HepG2 (cell line): ENCODE data around the gene RALBP1. TPM values are rescaled to one million over a fixed set of nuclear protein-coding genes. Genes with fewer than 3 reads are reported as not detected.

Source experiments
- ATAC-seq: fragments of 200-7000 bp; cut with Tn5 transposase; 3 replicates; pipeline ENCODE4 v1.9.1; 2020; ENCODE audit warnings: mild to moderate bottlenecking, moderate library complexity
- BruUV-seq: library from RNA; stranded (reverse); fragments of 400-500 nt; replicated peaks from 2 replicates; lab custom pipeline; 2021; lab: Mats Ljungman, UMichigan
- CTCF ChIA-PET: fragments of 300-600 bp; formaldehyde crosslinking; extraction: SDS; loops from one replicate; lab custom pipeline; 2021; ENCODE audit warnings: low total read pairs, inconsistent platforms, low intra/inter-chr PET ratio; lab: Yijun Ruan, JAX
- POLR2A ChIA-PET: fragments of 350-600 bp; sonication (Branson Sonifier 250); formaldehyde crosslinking; loops from one replicate; lab custom pipeline; 2020; ENCODE audit warnings: antibody characterized with exemption, inconsistent platforms; lab: Yijun Ruan, JAX
- DNase-seq: peaks from one replicate; pipeline ENCODE4 v3.0.0-alpha.2; 2015; ENCODE audit warnings: low spot score
- FAIRE-seq: peaks from 3 replicates; lab custom pipeline; 2011; peaks lifted over from hg19 to GRCh38; lab: Jason Lieb, UNC
- H2AFZ ChIP-seq: one replicate; pipeline ENCODE4 v1.6.1; 2011; ENCODE audit warnings: low read length, inconsistent platforms
- H3K27ac ChIP-seq: fragments of 300-600 bp; 3 replicates; pipeline ENCODE4 v1.8.0; 2011; ENCODE audit warnings: mixed run types, mild to moderate bottlenecking, mixed read lengths, low read length, inconsistent platforms; ENCODE audit not compliant: insufficient read depth; ENCODE audit errors: extremely low read length
- H3K27me3 ChIP-seq, 2 experiments: fragments of 200-600 bp in 1 of 2; 2 replicates in 1 of 2; 3 replicates in 1 of 2; pipeline versions ENCODE4 v1.6.0 to v1.8.0; 2011; ENCODE audit warnings: low read length in 2 of 2, mild to moderate bottlenecking in 2 of 2, moderate library complexity in 2 of 2, inconsistent platforms in 1 of 2; ENCODE audit not compliant: insufficient read depth in 2 of 2, control insufficient read depth in 1 of 2
- H3K36me3 ChIP-seq, 2 experiments: fragments of 200-600 bp in 1 of 2; replicated peaks in 1 of 2; 2 replicates in 1 of 2; 3 replicates in 1 of 2; pipeline versions ENCODE4 v1.5.1 to v1.8.0; 2011; ENCODE audit warnings: low read length in 2 of 2, inconsistent platforms in 1 of 2; ENCODE audit not compliant: insufficient read depth in 2 of 2, control insufficient read depth in 1 of 2
- H3K4me1 ChIP-seq: 2 replicates; pipeline ENCODE4 v1.5.1; 2012; ENCODE audit warnings: low read length, inconsistent platforms; ENCODE audit not compliant: insufficient read depth
- H3K4me2 ChIP-seq: 2 replicates; pipeline ENCODE4 v1.6.0; 2011; ENCODE audit warnings: low read depth, low read length, inconsistent platforms
- H3K4me3 ChIP-seq, 3 experiments: fragments of 200-600 bp in 1 of 3; sonication (generic), shearing (Covaris generic) in 1 of 3; replicated peaks in 1 of 3; 2 replicates each; pipeline ENCODE4 v1.5.1; 2011 to 2016; ENCODE audit warnings: low read length in 3 of 3, inconsistent platforms in 2 of 3, low read depth in 2 of 3, mild to moderate bottlenecking in 2 of 3, control low read depth in 1 of 3, mixed read lengths in 1 of 3; ENCODE audit not compliant: insufficient read depth in 1 of 3
- H3K79me2 ChIP-seq: one replicate; pipeline ENCODE4 v1.6.1; 2011; ENCODE audit warnings: low read length, inconsistent platforms; ENCODE audit not compliant: insufficient read depth
- H3K9ac ChIP-seq: 2 replicates; pipeline ENCODE4 v1.6.0; 2011; ENCODE audit warnings: mild to moderate bottlenecking, low read depth, low read length, inconsistent platforms; ENCODE audit not compliant: insufficient read depth
- H3K9me3 ChIP-seq: 2 replicates; pipeline ENCODE4 v1.5.1; 2012; ENCODE audit warnings: mild to moderate bottlenecking, low read length
- H4K20me1 ChIP-seq: 2 replicates; pipeline ENCODE4 v1.6.0; 2011; ENCODE audit warnings: inconsistent platforms, mild to moderate bottlenecking, low read length, moderate library complexity; ENCODE audit not compliant: insufficient read depth
- HNRNPUL1 ChIP-seq: fragments of 200-400 bp; formaldehyde crosslinking; IDR thresholded peaks from 2 replicates; pipeline ENCODE4 v1.6.1; 2017; ENCODE audit warnings: low read depth, mild to moderate bottlenecking, low read length, moderate library complexity
- KLF12 ChIP-seq: sonication (generic); formaldehyde crosslinking; IDR thresholded peaks from 2 replicates; pipeline ENCODE4 v1.4.0; 2020; ENCODE audit warnings: missing genetic modification reagents, borderline replicate concordance
- NFE2 ChIP-seq: sonication (generic); formaldehyde crosslinking; IDR thresholded peaks from 2 replicates; pipeline ENCODE4 v1.4.0; 2020; ENCODE audit warnings: missing genetic modification reagents
- RARG ChIP-seq: sonication (generic); formaldehyde crosslinking; IDR thresholded peaks from 2 replicates; pipeline ENCODE4 v1.4.0; 2020; ENCODE audit warnings: low read depth, mild to moderate bottlenecking, missing genetic modification reagents
- STAG1 ChIP-seq: sonication (generic); formaldehyde crosslinking; IDR thresholded peaks from 2 replicates; pipeline ENCODE4 v1.4.0; 2020; ENCODE audit warnings: missing genetic modification reagents
- TMF1 ChIP-seq: sonication (generic); formaldehyde crosslinking; IDR thresholded peaks from 2 replicates; pipeline ENCODE4 v1.8.1; 2022; ENCODE audit warnings: low read depth, missing genetic modification reagents
- ZBTB7A ChIP-seq: sonication (generic); formaldehyde crosslinking; IDR thresholded peaks from 2 replicates; pipeline ENCODE4 v1.8.0; 2022; ENCODE audit warnings: mild to moderate bottlenecking, missing genetic modification reagents
- ZFP41 ChIP-seq: sonication (generic); formaldehyde crosslinking; IDR thresholded peaks from 2 replicates; pipeline ENCODE4 v1.4.0; 2020; ENCODE audit warnings: mild to moderate bottlenecking, missing genetic modification reagents, borderline replicate concordance
- ZMYM4 ChIP-seq: sonication (generic); formaldehyde crosslinking; IDR thresholded peaks from 2 replicates; pipeline ENCODE4 v1.8.1; 2023; ENCODE audit warnings: mild to moderate bottlenecking, missing genetic modification reagents
- ZNF17 ChIP-seq: sonication (generic); formaldehyde crosslinking; IDR thresholded peaks from 2 replicates; pipeline ENCODE4 v1.5.0; 2020; ENCODE audit warnings: mild to moderate bottlenecking, missing genetic modification reagents
- ZNF768 ChIP-seq: sonication (generic); formaldehyde crosslinking; IDR thresholded peaks from 2 replicates; pipeline ENCODE4 v1.4.0; 2020; ENCODE audit warnings: missing genetic modification reagents
- ZNF776 ChIP-seq: sonication (generic); formaldehyde crosslinking; IDR thresholded peaks from 2 replicates; pipeline ENCODE4 v1.4.0; 2020; ENCODE audit warnings: mild to moderate bottlenecking, missing genetic modification reagents
- WGBS: methylation state at CpG from one replicate; pipeline ENCODE4 v1.1.6; 2017; ENCODE audit warnings: low lambda C conversion rate; 5-methylcytosine and 5-hydroxymethylcytosine counted together
- in situ Hi-C: cut with HindIII; loops from 2 replicates; pipeline ENCODE4 v1.10.0; 2017; ENCODE audit warnings: low pct_unique_long_range_greater_than_20kb; ENCODE audit not compliant: extremely low pct_ligation_motif_present
- intact Hi-C: fragments of 100-400 bp; cut with micrococcal nuclease; formaldehyde crosslinking; loops from one replicate; pipeline ENCODE4 v1.10.0; 2022; ENCODE audit not compliant: unreplicated experiment
- polyA plus RNA-seq, 8 experiments: library from polyadenylated mRNA; depleted of rRNA in 3 of 8; stranded (reverse) in 7 of 8; unstranded in 1 of 8; fragments of >200 nt; fragmentation: Illumina TruSeq in 4 of 8; extraction: Trizol in 4 of 8; gene quantifications; 2 replicates each; pipeline versions ENCODE4 v1.2.1 to v1.2.3, GENCODE V29; 2011 to 2016; ENCODE audit warnings: low read depth in 4 of 8, missing spikeins in 1 of 8, mixed read lengths in 1 of 8; ENCODE audit not compliant: insufficient read depth in 1 of 8
- total RNA-seq, 5 experiments: library from RNA; depleted of rRNA; stranded (reverse); fragments of >200 nt; fragmentation: Illumina TruSeq; extraction: Trizol; gene quantifications; 2 replicates each; pipeline ENCODE4 v1.2.3, GENCODE V29; 2016; ENCODE audit warnings: low read depth in 1 of 5
- TF ChIP-seq, protein P1 (sequence below): IDR thresholded peaks from 2 replicates; pipeline ENCODE4 v1.6.1; 2016; ENCODE audit warnings: low read depth

Gene RALBP1
- total and polyA plus RNA-seq, 2 of the 13 experiments (the other 11 are each of a cell fraction or from before 2014, with no cell fraction given): 24.5 to 33.1 TPM

DNA sequence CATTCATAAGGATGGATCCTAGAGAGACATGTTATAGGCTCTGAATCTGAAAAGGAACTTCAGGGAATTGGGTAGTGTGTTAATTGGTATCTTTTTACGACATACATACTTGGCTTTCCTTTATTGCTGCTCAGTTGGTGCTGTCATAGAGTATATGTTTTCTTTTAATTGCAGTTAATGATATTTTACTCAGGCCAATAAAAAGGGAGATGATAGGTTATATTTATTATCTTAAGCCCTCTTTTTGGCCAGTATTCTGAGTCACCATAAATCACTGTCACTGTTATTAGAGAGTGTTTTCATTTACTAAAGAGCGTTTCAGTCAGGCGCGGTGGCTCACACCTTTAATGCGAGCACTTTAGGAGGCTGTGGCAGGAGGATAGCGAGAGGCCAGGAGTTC lies 47.6 kb downstream of the RALBP1 start:
- no TSS peak for BruUV-seq

DNA sequence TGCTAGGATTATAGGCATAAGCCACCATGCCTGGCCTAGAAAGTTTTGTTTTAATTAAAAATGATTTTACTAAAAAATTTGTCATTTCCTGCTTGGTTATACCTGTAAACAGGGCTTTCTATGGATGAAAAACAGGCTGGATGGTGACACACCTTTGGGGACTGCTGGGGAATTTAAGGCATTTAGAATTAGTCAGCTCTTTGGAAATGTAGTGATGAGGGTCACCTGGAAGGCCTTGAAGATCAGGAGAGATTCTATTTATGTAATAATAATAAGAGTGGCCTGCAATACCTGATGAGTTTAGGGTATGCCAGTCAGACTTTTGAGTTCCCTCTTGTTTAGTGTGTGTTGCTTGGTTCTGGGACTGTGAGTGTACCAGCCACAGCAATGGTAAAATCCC lies 51.1 kb downstream of the RALBP1 start:
- H3K4me3 ChIP-seq: no peak overlapping the region
- H3K9me3 ChIP-seq: no peaks in the 10 kb centered on the region
- ChIA-PET POLR2A (no interaction called here), CTCF (no interaction called here)
- ATAC-seq (no peak), DNase-seq (no peak), FAIRE-seq (no peak)
- BruUV-seq: no TSS peak
- no peak for TF ChIP-seq KLF12
- no peak for TF ChIP-seq RARG (CRISPR knock-in tag)
- TF ChIP-seq ZMYM4 (CRISPR knock-in tag): no peak
- no peak for TF ChIP-seq ZBTB7A
- no peak for TF ChIP-seq ZNF17
- TF ChIP-seq NFE2: no peak
- no peak for TF ChIP-seq ZNF768 (CRISPR knock-in tag)
- TF ChIP-seq TMF1: no peak
- no peak for TF ChIP-seq STAG1 (CRISPR knock-in tag)
- TF ChIP-seq HNRNPUL1: no peak
- no peak for TF ChIP-seq ZFP41 (CRISPR knock-in tag)
- no peak for TF ChIP-seq ZNF776 (CRISPR knock-in tag)
- intact Hi-C loops: no loop called here
- H2AFZ ChIP-seq: no peak overlapping the region
- H3K79me2 ChIP-seq: no peaks in the 10 kb centered on the region
- in situ Hi-C loops: no loop called here
- no peaks in the 10 kb centered on the region; a peak in 1 of 5 replicates for H3K27me3 ChIP-seq
- peaks cover 4 to 19% of the 10 kb centered on the region in 2 experiments; a peak in 4 of 5 replicates for H3K36me3 ChIP-seq
- no peak overlapping the region for H3K27ac ChIP-seq
- no peaks in the 10 kb centered on the region for H4K20me1 ChIP-seq
- H3K4me1 ChIP-seq: peaks cover 15% of the 10 kb centered on the region
- no peak overlapping the region for H3K4me2 ChIP-seq
- H3K9ac ChIP-seq: no peak overlapping the region

More for the DNA sequence above, 47.6 kb downstream of the RALBP1 start:
- in situ Hi-C loops (no loop called here), intact Hi-C loops (no loop called here)
- H3K27me3 ChIP-seq: no peaks in the 10 kb centered on the region; a peak in 1 of 5 replicates
- DNase-seq (no peak), FAIRE-seq (no peak), ATAC-seq (no peak)
- H3K36me3 ChIP-seq: peaks cover 2 to 12% of the 10 kb centered on the region in 2 experiments; a peak in 4 of 5 replicates
- CTCF ChIA-PET: no interaction called here
- H4K20me1 ChIP-seq: no peaks in the 10 kb centered on the region
- H3K9me3 ChIP-seq: no peaks in the 10 kb centered on the region
- H2AFZ ChIP-seq: no peak overlapping the region
- peaks cover 23% of the 10 kb centered on the region for H3K4me1 ChIP-seq
- H3K79me2 ChIP-seq: no peaks in the 10 kb centered on the region
- TF ChIP-seq, protein P1, sequence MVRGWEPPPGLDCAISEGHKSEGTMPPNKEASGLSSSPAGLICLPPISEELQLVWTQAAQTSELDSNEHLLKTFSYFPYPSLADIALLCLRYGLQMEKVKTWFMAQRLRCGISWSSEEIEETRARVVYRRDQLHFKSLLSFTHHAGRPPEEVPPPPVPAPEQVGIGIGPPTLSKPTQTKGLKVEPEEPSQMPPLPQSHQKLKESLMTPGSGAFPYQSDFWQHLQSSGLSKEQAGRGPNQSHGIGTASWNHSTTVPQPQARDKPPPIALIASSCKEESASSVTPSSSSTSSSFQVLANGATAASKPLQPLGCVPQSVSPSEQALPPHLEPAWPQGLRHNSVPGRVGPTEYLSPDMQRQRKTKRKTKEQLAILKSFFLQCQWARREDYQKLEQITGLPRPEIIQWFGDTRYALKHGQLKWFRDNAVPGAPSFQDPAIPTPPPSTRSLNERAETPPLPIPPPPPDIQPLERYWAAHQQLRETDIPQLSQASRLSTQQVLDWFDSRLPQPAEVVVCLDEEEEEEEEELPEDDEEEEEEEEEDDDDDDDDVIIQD: no peak
- POLR2A ChIA-PET: no interaction called here
- no peak overlapping the region for H3K4me3 ChIP-seq
- 97% methylated on average over 6 of the region's 6 CpGs for WGBS
- no peak overlapping the region for H3K27ac ChIP-seq
- H3K9ac ChIP-seq: no peak overlapping the region
- H3K4me2 ChIP-seq: no peak overlapping the region
